Transverse colon (tissue), 3 donors: ENCODE results near the gene STK32C.

ENCODE experiments used
- POLR2A ChIP-seq: fragments of 450-650 bp; IDR thresholded peaks from one replicate; pipeline ENCODE4 v1.6.1; 2016; ENCODE audit warnings: antibody characterized with exemption, mild to moderate bottlenecking, moderate library complexity
- TF ChIP-seq, protein P1 (sequence below), 5 experiments: fragments of 200-600 bp in 3 of 5; fragments of 450-650 bp in 2 of 5; sonication (generic) in 3 of 5; IDR thresholded peaks; 1 replicate in 2 of 5; 2 replicates in 3 of 5; pipeline ENCODE4 v1.5.1; 2016 to 2017; ENCODE audit warnings: antibody characterized with exemption in 5 of 5, inconsistent platforms in 3 of 5, mild to moderate bottlenecking in 2 of 5, moderate library complexity in 1 of 5

DNA sequence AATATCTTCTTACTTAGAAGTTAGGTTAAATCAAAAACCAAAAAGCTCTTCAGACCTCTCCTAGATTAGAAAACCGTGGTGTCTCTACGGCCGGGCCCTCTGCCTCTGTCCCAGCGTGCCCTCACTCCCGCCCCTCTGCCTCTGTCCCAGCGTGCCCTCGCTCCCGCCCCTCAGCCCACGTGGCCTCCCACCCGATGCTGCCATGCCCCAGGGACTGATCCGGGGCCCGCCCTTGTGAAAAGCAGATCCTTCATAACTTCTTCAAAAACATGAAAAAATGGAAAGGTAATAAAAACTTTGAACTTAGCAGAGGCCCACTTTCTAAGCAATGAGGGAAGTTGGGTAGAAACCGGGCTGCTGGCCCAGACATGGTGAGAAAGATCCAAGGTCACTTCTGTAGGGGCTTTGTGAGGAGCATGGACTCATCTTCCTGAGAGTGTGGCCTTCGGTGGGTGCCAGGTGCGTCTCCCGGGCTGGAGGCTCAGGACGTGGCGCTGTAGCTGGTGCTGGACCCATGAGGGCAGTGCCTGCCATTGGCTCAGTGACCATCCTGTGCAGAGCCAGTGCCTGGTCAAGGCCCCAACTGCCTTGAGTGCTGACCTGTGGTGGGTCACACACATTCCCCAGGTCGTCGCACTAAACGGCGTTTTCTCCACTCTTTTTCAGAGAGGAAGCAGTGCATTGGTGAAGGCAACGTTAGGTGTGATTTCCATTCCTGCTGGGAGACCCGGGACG is 125.9 kb downstream of the STK32C start:
- no peak for TF ChIP-seq POLR2A
- TF ChIP-seq, protein P1, sequence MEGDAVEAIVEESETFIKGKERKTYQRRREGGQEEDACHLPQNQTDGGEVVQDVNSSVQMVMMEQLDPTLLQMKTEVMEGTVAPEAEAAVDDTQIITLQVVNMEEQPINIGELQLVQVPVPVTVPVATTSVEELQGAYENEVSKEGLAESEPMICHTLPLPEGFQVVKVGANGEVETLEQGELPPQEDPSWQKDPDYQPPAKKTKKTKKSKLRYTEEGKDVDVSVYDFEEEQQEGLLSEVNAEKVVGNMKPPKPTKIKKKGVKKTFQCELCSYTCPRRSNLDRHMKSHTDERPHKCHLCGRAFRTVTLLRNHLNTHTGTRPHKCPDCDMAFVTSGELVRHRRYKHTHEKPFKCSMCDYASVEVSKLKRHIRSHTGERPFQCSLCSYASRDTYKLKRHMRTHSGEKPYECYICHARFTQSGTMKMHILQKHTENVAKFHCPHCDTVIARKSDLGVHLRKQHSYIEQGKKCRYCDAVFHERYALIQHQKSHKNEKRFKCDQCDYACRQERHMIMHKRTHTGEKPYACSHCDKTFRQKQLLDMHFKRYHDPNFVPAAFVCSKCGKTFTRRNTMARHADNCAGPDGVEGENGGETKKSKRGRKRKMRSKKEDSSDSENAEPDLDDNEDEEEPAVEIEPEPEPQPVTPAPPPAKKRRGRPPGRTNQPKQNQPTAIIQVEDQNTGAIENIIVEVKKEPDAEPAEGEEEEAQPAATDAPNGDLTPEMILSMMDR (IDR thresholded peaks at IDR 0.05) = no peak
